Measurements from ENCODE around the gene PCID2. TPM values are rescaled to one million over a fixed set of nuclear protein-coding genes. Genes with fewer than 3 reads are reported as not detected.

The PCID2 gene
- polyA plus RNA-seq, 3 donors = 57.0 to 63.3 (median 60.5) TPM

- no peak for DNase-seq (ENCODE audit: low read depth in 3 of 3, low spot score in 2 of 3)
These were observed 18.3 kb downstream of the PCID2 start for GRCh38 chr13:113190181-113190580.

- DNase-seq (ENCODE audit: low read depth in 3 of 3, low spot score in 2 of 3) = no peak
These were observed 20.4 kb downstream of the PCID2 start for GRCh38 chr13:113187883-113188665.

GRCh38 chr13:113187263-113187669, 21.2 kb downstream of the PCID2 start:
- no peak for DNase-seq (ENCODE audit: low read depth in 3 of 3, low spot score in 2 of 3)

- no peak for DNase-seq (ENCODE audit: low read depth in 3 of 3, low spot score in 2 of 3)
These were observed 22.2 kb downstream of the PCID2 start for GRCh38 chr13:113186061-113186900.

GRCh38 chr13:113184568-113185440, 23.7 kb downstream of the PCID2 start:
- no peak for DNase-seq (ENCODE audit: low read depth in 3 of 3, low spot score in 2 of 3)

- no peak for DNase-seq (ENCODE audit: low read depth in 3 of 3, low spot score in 2 of 3)
These were observed 24.9 kb downstream of the PCID2 start for GRCh38 chr13:113183450-113184129.

- DNase-seq (ENCODE audit: low read depth in 3 of 3, low spot score in 2 of 3) = no peak
These were observed 26.4 kb downstream of the PCID2 start for GRCh38 chr13:113182046-113182445.

GRCh38 chr13:113179374-113180230, 28.9 kb downstream of the PCID2 start:
- DNase-seq (ENCODE audit: low read depth in 3 of 3, low spot score in 2 of 3) = no peak

GRCh38 chr13:113178896-113179167, 29.6 kb downstream of the PCID2 start:
- DNase-seq (ENCODE audit: low read depth in 3 of 3, low spot score in 2 of 3) = no peak

- no peak for DNase-seq (ENCODE audit: low read depth in 3 of 3, low spot score in 2 of 3)
These were observed 30.2 kb downstream of the PCID2 start for GRCh38 chr13:113178070-113178895.

GRCh38 chr13:113176822-113177221, 31.6 kb downstream of the PCID2 start:
- no peak for DNase-seq (ENCODE audit: low read depth in 3 of 3, low spot score in 2 of 3)

GRCh38 chr13:113176280-113176679, 32.2 kb downstream of the PCID2 start:
- no peak for DNase-seq (ENCODE audit: low read depth in 3 of 3, low spot score in 2 of 3)

GRCh38 chr13:113172419-113172926, 36.0 kb downstream of the PCID2 start:
- DNase-seq (ENCODE audit: low read depth in 3 of 3, low spot score in 2 of 3) = no peak

GRCh38 chr13:113171250-113172125, 37.0 kb downstream of the PCID2 start:
- DNase-seq (ENCODE audit: low read depth in 3 of 3, low spot score in 2 of 3) = no peak

GRCh38 chr13:113170511-113170910, 38.0 kb downstream of the PCID2 start:
- no peak for DNase-seq (ENCODE audit: low read depth in 3 of 3, low spot score in 2 of 3)

GRCh38 chr13:113169277-113170272, 38.9 kb downstream of the PCID2 start:
- no peak for DNase-seq (ENCODE audit: low read depth in 3 of 3, low spot score in 2 of 3)

Measured in right renal cortex interstitium (tissue), 3 donors.